GM21619 (cell line): ENCODE results near the gene KRT1.

Experiments used
- ATAC-seq: cut with Tn5 transposase; IDR thresholded peaks from one replicate; pipeline ENCODE4 v1.9.1; 2021; ENCODE audit not compliant: unreplicated experiment

Gene KRT1

GRCh38 chr12:52662093-52662917 lies 17.9 kb downstream of the KRT1 start:
- no peak for ATAC-seq

GRCh38 chr12:52661668-52662067 lies 18.5 kb downstream of the KRT1 start:
- ATAC-seq: no peak

- no peak for ATAC-seq
Observed at GRCh38 chr12:52660934-52661499, 19.2 kb downstream of the KRT1 start.

- no peak for ATAC-seq
Observed at GRCh38 chr12:52659951-52660350, 20.3 kb downstream of the KRT1 start.

GRCh38 chr12:52659395-52659794 lies 20.8 kb downstream of the KRT1 start:
- no peak for ATAC-seq

GRCh38 chr12:52658196-52658595 lies 22.0 kb downstream of the KRT1 start:
- ATAC-seq: no peak

GRCh38 chr12:52657250-52657902 lies 22.8 kb downstream of the KRT1 start:
- no peak for ATAC-seq

GRCh38 chr12:52656616-52657015 lies 23.6 kb downstream of the KRT1 start:
- ATAC-seq: no peak

- ATAC-seq: no peak
Observed at GRCh38 chr12:52655720-52656124, 24.5 kb downstream of the KRT1 start.

GRCh38 chr12:52655251-52655650 lies 25.0 kb downstream of the KRT1 start:
- ATAC-seq: no peak

GRCh38 chr12:52651726-52652261 lies 28.4 kb downstream of the KRT1 start, which contains the start of gene KRT2:
Gene KRT2 (minus strand): TSS chr12:52652211. CDS start chr12:52652142, 69 bp downstream.
- no peak for ATAC-seq

- ATAC-seq: no peak
Observed at GRCh38 chr12:52650520-52651081, 29.6 kb downstream of the KRT1 start.

GRCh38 chr12:52649066-52649465 lies 31.1 kb downstream of the KRT1 start:
- ATAC-seq: no peak

- no peak for ATAC-seq
Observed at GRCh38 chr12:52648012-52648550, 32.1 kb downstream of the KRT1 start.

GRCh38 chr12:52647601-52648000 lies 32.6 kb downstream of the KRT1 start:
- no peak for ATAC-seq

GRCh38 chr12:52646613-52647012 lies 33.6 kb downstream of the KRT1 start:
- ATAC-seq: no peak

- ATAC-seq: no peak
Observed at GRCh38 chr12:52645982-52646381, 34.2 kb downstream of the KRT1 start.

GRCh38 chr12:52645120-52645761 lies 35.0 kb downstream of the KRT1 start:
- ATAC-seq: no peak

GRCh38 chr12:52644078-52644415 lies 36.2 kb downstream of the KRT1 start:
- no peak for ATAC-seq

- no peak for ATAC-seq
Observed at GRCh38 chr12:52643233-52644077, 36.8 kb downstream of the KRT1 start.
